HepG2 (cell line): Measurements from ENCODE around the gene TAMALIN. TPM values are rescaled to one million over a fixed set of nuclear protein-coding genes. Genes with fewer than 3 reads are reported as not detected.

Source experiments
- ATAD3A ChIP-seq: sonication (generic); formaldehyde crosslinking; IDR thresholded peaks from 2 replicates; pipeline ENCODE4 v1.4.0; 2020; ENCODE audit warnings: missing genetic modification reagents
- ATF3 ChIP-seq: sonication (generic); formaldehyde crosslinking; IDR thresholded peaks from 2 replicates; pipeline ENCODE4 v1.4.0; 2020; ENCODE audit warnings: missing genetic modification reagents
- CBX2 ChIP-seq, 2 experiments: fragments of 200-600 bp in 1 of 2; sonication (generic); formaldehyde crosslinking in 1 of 2; IDR thresholded peaks; 2 replicates each; pipeline versions ENCODE4 v1.7.0 to v1.8.1; 2018 to 2022; ENCODE audit warnings: low read depth in 2 of 2, low read length in 1 of 2, mild to moderate bottlenecking in 1 of 2, missing genetic modification reagents in 1 of 2
- JUND ChIP-seq: sonication (generic); formaldehyde crosslinking; IDR thresholded peaks from 2 replicates; pipeline ENCODE4 v1.8.0; 2022; ENCODE audit warnings: mild to moderate bottlenecking, missing genetic modification reagents
- KDM3A ChIP-seq: IDR thresholded peaks from 2 replicates; pipeline ENCODE4 v1.6.1; 2018; ENCODE audit warnings: low read depth, missing compliant biosample characterization
- KLF15 ChIP-seq: sonication (generic); formaldehyde crosslinking; IDR thresholded peaks from 2 replicates; pipeline ENCODE4 v1.8.1; 2023; ENCODE audit warnings: borderline replicate concordance, mild to moderate bottlenecking, inconsistent platforms, missing genetic modification reagents, mixed read lengths
- KMT2A ChIP-seq: sonication (generic); formaldehyde crosslinking; IDR thresholded peaks from 2 replicates; pipeline ENCODE4 v1.4.0; 2020; ENCODE audit warnings: missing genetic modification reagents
- MED13 ChIP-seq: sonication (generic); formaldehyde crosslinking; IDR thresholded peaks from 2 replicates; pipeline ENCODE4 v1.5.0; 2020; ENCODE audit warnings: missing genetic modification reagents
- PBX3 ChIP-seq: sonication (generic); formaldehyde crosslinking; IDR thresholded peaks from 2 replicates; pipeline ENCODE4 v1.8.1; 2023; ENCODE audit warnings: missing genetic modification reagents, inconsistent platforms, borderline replicate concordance
- SALL2 ChIP-seq: sonication (generic); formaldehyde crosslinking; IDR thresholded peaks from 2 replicates; pipeline ENCODE4 v1.8.1; 2023; ENCODE audit warnings: mild to moderate bottlenecking, missing genetic modification reagents, inconsistent platforms
- SIN3A ChIP-seq: IDR thresholded peaks from 2 replicates; pipeline ENCODE4 v1.6.1; 2011; ENCODE audit warnings: low read depth, mild to moderate bottlenecking, control low read depth, low read length, borderline replicate concordance
- STAG1 ChIP-seq: sonication (generic); formaldehyde crosslinking; IDR thresholded peaks from 2 replicates; pipeline ENCODE4 v1.4.0; 2020; ENCODE audit warnings: missing genetic modification reagents
- TEAD2 ChIP-seq: sonication (generic); formaldehyde crosslinking; IDR thresholded peaks from 2 replicates; pipeline ENCODE4 v1.9.0; 2021; ENCODE audit warnings: missing genetic modification reagents
- TFE3 ChIP-seq: IDR thresholded peaks from 2 replicates; pipeline ENCODE4 v1.6.1; 2016
- THAP11 ChIP-seq: IDR thresholded peaks from 2 replicates; pipeline ENCODE4 v1.6.1; 2016; ENCODE audit warnings: missing biosample characterization, missing genetic modification reagents
- TOPORS ChIP-seq: sonication (generic); formaldehyde crosslinking; IDR thresholded peaks from 2 replicates; pipeline ENCODE4 v1.8.0; 2023; ENCODE audit warnings: mild to moderate bottlenecking, missing genetic modification reagents
- ZBTB49 ChIP-seq: sonication (generic); formaldehyde crosslinking; IDR thresholded peaks from 2 replicates; pipeline ENCODE4 v1.4.0; 2020; ENCODE audit warnings: missing genetic modification reagents, borderline replicate concordance
- ZNF20 ChIP-seq: sonication (generic); formaldehyde crosslinking; IDR thresholded peaks from 2 replicates; pipeline ENCODE4 v1.4.0; 2020; ENCODE audit warnings: mild to moderate bottlenecking, moderate library complexity, missing genetic modification reagents
- ZNF234 ChIP-seq: sonication (generic); formaldehyde crosslinking; conservative IDR thresholded peaks from 2 replicates; pipeline ENCODE4 v1.5.1; 2020; ENCODE audit warnings: mild to moderate bottlenecking, missing genetic modification reagents
- ZNF513 ChIP-seq: sonication (generic); formaldehyde crosslinking; conservative IDR thresholded peaks from 2 replicates; pipeline ENCODE4 v1.5.0; 2020; ENCODE audit warnings: missing genetic modification reagents
- ZNF644 ChIP-seq: IDR thresholded peaks from 2 replicates; pipeline ENCODE4 v1.6.1; 2016; ENCODE audit warnings: low read depth
- ZNF768 ChIP-seq: sonication (generic); formaldehyde crosslinking; IDR thresholded peaks from 2 replicates; pipeline ENCODE4 v1.4.0; 2020; ENCODE audit warnings: missing genetic modification reagents
- polyA plus RNA-seq, 8 experiments: library from polyadenylated mRNA; depleted of rRNA in 3 of 8; stranded (reverse) in 7 of 8; unstranded in 1 of 8; fragments of >200 nt; fragmentation: Illumina TruSeq in 4 of 8; extraction: Trizol in 4 of 8; gene quantifications; 2 replicates each; pipeline versions ENCODE4 v1.2.1 to v1.2.3, GENCODE V29; 2011 to 2016; ENCODE audit warnings: low read depth in 4 of 8, missing spikeins in 1 of 8, mixed read lengths in 1 of 8; ENCODE audit not compliant: insufficient read depth in 1 of 8
- total RNA-seq, 5 experiments: library from RNA; depleted of rRNA; stranded (reverse); fragments of >200 nt; fragmentation: Illumina TruSeq; extraction: Trizol; gene quantifications; 2 replicates each; pipeline ENCODE4 v1.2.3, GENCODE V29; 2016; ENCODE audit warnings: low read depth in 1 of 5

Gene TAMALIN
- total and polyA plus RNA-seq, 2 of the 13 experiments (the other 11 are each of a cell fraction or from before 2014, with no cell fraction given) = 2.9 to 10.9 TPM

GRCh38 chr12:52010152-52010622 lies 3.4 kb downstream of the TAMALIN start (continued):
- TF ChIP-seq KLF15 = no peak
- no peak for TF ChIP-seq KMT2A
- no peak for TF ChIP-seq SALL2 (CRISPR knock-in tag)
- peak; percentile 96 for TF ChIP-seq TFE3 (CRISPR knock-in tag)
- no peak for TF ChIP-seq CBX2 (IDR thresholded peaks at IDR 0.05; ENCODE audit: low read depth, low read length)
- no peak for TF ChIP-seq CBX2 (CRISPR knock-in tag; IDR thresholded peaks at IDR 0.05; ENCODE audit: low read depth)
- no peak for TF ChIP-seq STAG1
- no peak for TF ChIP-seq ZNF20 (CRISPR knock-in tag)
- TF ChIP-seq KDM3A (CRISPR knock-in tag) = no peak
- no peak for TF ChIP-seq PBX3 (CRISPR knock-in tag)
- no peak for TF ChIP-seq ZNF513 (CRISPR knock-in tag)
- TF ChIP-seq TOPORS = no peak
- no peak for TF ChIP-seq ATF3 (CRISPR knock-in tag)
- no peak for TF ChIP-seq ZBTB49
- no peak for TF ChIP-seq TEAD2 (CRISPR knock-in tag)
- TF ChIP-seq ATAD3A (CRISPR knock-in tag) = no peak
- TF ChIP-seq ZNF644 (CRISPR knock-in tag) = no peak
- TF ChIP-seq ZNF768 (CRISPR knock-in tag) = peak; percentile 28; the same call in 1 of the 2 replicates
- peak; percentile 39; the same call in 1 of the 2 replicates for TF ChIP-seq THAP11 (CRISPR knock-in tag)
- no peak for TF ChIP-seq MED13 (CRISPR knock-in tag)
- TF ChIP-seq ZNF234 (CRISPR knock-in tag) = no peak
- no peak for TF ChIP-seq JUND (CRISPR knock-in tag)
- TF ChIP-seq SIN3A = peak; percentile 23; the same call in 1 of the 2 replicates
